Vagina (tissue), 2 donors: ENCODE data around the gene LMO2. TPM values are rescaled to one million over a fixed set of nuclear protein-coding genes. Genes with fewer than 3 reads are reported as not detected.
"Not testable (repeated sequence)": the region's sequence is repeated elsewhere in the genome, so short reads cannot be mapped to it uniquely, and the experiment has no call there.

Experiments used
- DNase-seq, 2 donors: peaks; one replicate each; pipeline ENCODE4 v3.0.0-alpha.2; 2017; ENCODE audit errors: extremely low spot score in 2 of 2
- H3K27ac ChIP-seq: fragments of 200-600 bp; sonication (generic); one replicate; pipeline ENCODE4 v1.5.1; 2019
- H3K27me3 ChIP-seq: fragments of 200-600 bp; sonication (generic); one replicate; pipeline ENCODE4 v1.5.1; 2019
- H3K36me3 ChIP-seq, 2 donors: fragments of 200-600 bp; sonication (generic); one replicate each; pipeline ENCODE4 v1.5.1; 2017 to 2019
- H3K4me1 ChIP-seq: fragments of 200-600 bp; sonication (generic); one replicate; pipeline ENCODE4 v1.5.1; 2019
- H3K4me3 ChIP-seq, 2 donors: fragments of 200-600 bp; sonication (generic); 1 replicate in 1 of 2; 2 replicates in 1 of 2; pipeline ENCODE4 v1.5.1; 2016 to 2019
- H3K9me3 ChIP-seq: fragments of 200-600 bp; sonication (generic); one replicate; pipeline ENCODE4 v1.5.1; 2019
- CTCF ChIP-seq, 3 experiments: fragments of 450-650 bp in 2 of 3; fragments of 200-600 bp in 1 of 3; sonication (generic) in 1 of 3; IDR thresholded peaks; one replicate each; pipeline ENCODE4 v1.5.1; 2017 to 2019; ENCODE audit warnings: antibody characterized with exemption in 3 of 3, mild to moderate bottlenecking in 2 of 3, moderate library complexity in 2 of 3
- POLR2A ChIP-seq, 2 donors: fragments of 450-650 bp; IDR thresholded peaks; one replicate each; pipeline ENCODE4 v1.6.1; 2017; ENCODE audit warnings: antibody characterized with exemption in 2 of 2, mild to moderate bottlenecking in 2 of 2, moderate library complexity in 2 of 2
- POLR2AphosphoS5 ChIP-seq, 2 donors: sonication (generic); formaldehyde crosslinking; IDR thresholded peaks; one replicate each; pipeline ENCODE4 v1.9.0; 2017; ENCODE audit warnings: antibody characterized with exemption in 2 of 2, mild to moderate bottlenecking in 2 of 2, low read depth in 1 of 2; ENCODE audit not compliant: insufficient read depth in 1 of 2
- intact Hi-C: fragments of 100-400 bp; cut with DNase I; formaldehyde crosslinking; loops from one replicate; pipeline ENCODE4 v1.15.1; 2023
- total RNA-seq: library from RNA; depleted of rRNA; stranded (reverse); fragments of >200 nt; gene quantifications from one replicate; pipeline ENCODE4 v1.2.3, GENCODE V29; 2016

LMO2 gene
- total RNA-seq, 1 donor from 2014 or later: 26.5 TPM

GRCh38 chr11:33828604-33829429 lies 63.1 kb downstream of the LMO2 start:
- peaks cover 8% of the 10 kb centered on the region for H3K4me1 ChIP-seq
- no peaks in the 10 kb centered on the region for H3K27me3 ChIP-seq
- no peak overlapping the region for H3K27ac ChIP-seq
- intact Hi-C loops: no loop called here
- no peak for DNase-seq
- H3K4me3 ChIP-seq: peak overlapping the region; percentile 42 to 62
- TF ChIP-seq POLR2A (IDR thresholded peaks at IDR 0.05) (no peak), CTCF (IDR thresholded peaks at IDR 0.05) (no peak), POLR2AphosphoS5 (IDR thresholded peaks at IDR 0.05; ENCODE audit: insufficient read depth in 1 of 2, low read depth in 1 of 2) (no peak)
- no peaks in the 10 kb centered on the region for H3K9me3 ChIP-seq
- no peaks in the 10 kb centered on the region for H3K36me3 ChIP-seq

- intact Hi-C loops: no loop called here
- H3K27me3 ChIP-seq: no peaks in the 10 kb centered on the region
- no peak overlapping the region for H3K4me3 ChIP-seq
- DNase-seq: no peak
- no peak for TF ChIP-seq POLR2A (IDR thresholded peaks at IDR 0.05)
- TF ChIP-seq CTCF (IDR thresholded peaks at IDR 0.05): no peak
- no peak for TF ChIP-seq POLR2AphosphoS5 (IDR thresholded peaks at IDR 0.05; ENCODE audit: insufficient read depth in 1 of 2, low read depth in 1 of 2)
- no peaks in the 10 kb centered on the region for H3K36me3 ChIP-seq
- peaks cover 8% of the 10 kb centered on the region for H3K4me1 ChIP-seq
- no peaks in the 10 kb centered on the region for H3K9me3 ChIP-seq
- no peak overlapping the region for H3K27ac ChIP-seq
These were observed 64.7 kb downstream of the LMO2 start for GRCh38 chr11:33827206-33827605.

- H3K27me3 ChIP-seq: no peaks in the 10 kb centered on the region
- no peaks in the 10 kb centered on the region for H3K36me3 ChIP-seq
- no peak overlapping the region for H3K27ac ChIP-seq
- peaks cover 8% of the 10 kb centered on the region for H3K4me1 ChIP-seq
- intact Hi-C loops: no loop called here
- no peaks in the 10 kb centered on the region for H3K9me3 ChIP-seq
- no peak overlapping the region for H3K4me3 ChIP-seq
- no peak for DNase-seq
- TF ChIP-seq CTCF (IDR thresholded peaks at IDR 0.05) (no peak), POLR2A (IDR thresholded peaks at IDR 0.05) (no peak), POLR2AphosphoS5 (IDR thresholded peaks at IDR 0.05; ENCODE audit: insufficient read depth in 1 of 2, low read depth in 1 of 2) (no peak)
These were observed 65.9 kb downstream of the LMO2 start for GRCh38 chr11:33825854-33826560.

- H3K9me3 ChIP-seq, DNase-seq, H3K27ac ChIP-seq, H3K27me3 ChIP-seq, intact Hi-C loops, H3K4me1 ChIP-seq, H3K4me3 ChIP-seq, H3K36me3 ChIP-seq: not testable (repeated sequence)
These were observed 68.9 kb downstream of the LMO2 start for GRCh38 chr11:33822981-33823380.

- no peak for DNase-seq
- no peaks in the 10 kb centered on the region for H3K27me3 ChIP-seq
- no peak overlapping the region for H3K4me3 ChIP-seq
- H3K36me3 ChIP-seq: no peaks in the 10 kb centered on the region
- intact Hi-C loops: no loop called here
- no peak overlapping the region for H3K27ac ChIP-seq
- no peaks in the 10 kb centered on the region for H3K9me3 ChIP-seq
- H3K4me1 ChIP-seq: no peaks in the 10 kb centered on the region
- no peak for TF ChIP-seq POLR2AphosphoS5 (IDR thresholded peaks at IDR 0.05; ENCODE audit: insufficient read depth in 1 of 2, low read depth in 1 of 2)
- TF ChIP-seq CTCF (IDR thresholded peaks at IDR 0.05): no peak
- TF ChIP-seq POLR2A (IDR thresholded peaks at IDR 0.05): no peak
These were observed 72.4 kb downstream of the LMO2 start for GRCh38 chr11:33819278-33820035.
